ENCODE results near the gene LMO7. TPM values are rescaled to one million over a fixed set of nuclear protein-coding genes. Genes with fewer than 3 reads are reported as not detected.
"Not testable (repeated sequence)": the region's sequence is repeated elsewhere in the genome, so short reads cannot be mapped to it uniquely, and the experiment has no call there.

Gene LMO7
- total and polyA plus RNA-seq, 3 donors from 2014 or later = 39.1 to 132 (median 111) TPM

DNA sequence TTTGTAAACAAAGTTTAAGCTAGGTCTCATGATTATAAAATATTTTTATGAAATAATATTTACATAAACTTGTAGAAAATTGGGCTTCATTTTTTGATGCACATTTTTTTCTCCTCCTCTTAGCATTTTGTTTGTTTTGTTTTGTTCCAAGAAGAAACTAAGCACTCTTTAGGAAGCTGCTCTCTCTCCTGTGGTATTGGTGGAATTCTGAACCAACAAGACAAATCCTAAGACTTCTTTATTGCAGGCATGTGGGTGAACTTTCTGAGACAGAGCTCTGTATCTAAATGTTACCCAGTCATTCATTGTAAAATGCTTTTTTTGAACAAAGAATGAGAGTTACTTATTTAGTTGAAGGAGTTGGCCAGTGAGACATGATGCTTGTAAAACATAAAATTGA, 39.3 kb downstream of the LMO7 start:
- intact Hi-C loops (cut with DNase I; ENCODE audit: low total_unique reads) = no loop called here
- H3K9me3 ChIP-seq = no peaks in the 10 kb centered on the region
- no peaks in the 10 kb centered on the region for H3K36me3 ChIP-seq (ENCODE audit: low read depth, missing control alignments)
- H3K4me3 ChIP-seq = no peak overlapping the region
- no peak overlapping the region for H3K27ac ChIP-seq
- no peaks in the 10 kb centered on the region for H3K27me3 ChIP-seq
- no peak for DNase-seq
- no peaks in the 10 kb centered on the region for H3K4me1 ChIP-seq
- no peak for TF ChIP-seq POLR2A (IDR thresholded peaks at IDR 0.05)
- TF ChIP-seq, protein P1, sequence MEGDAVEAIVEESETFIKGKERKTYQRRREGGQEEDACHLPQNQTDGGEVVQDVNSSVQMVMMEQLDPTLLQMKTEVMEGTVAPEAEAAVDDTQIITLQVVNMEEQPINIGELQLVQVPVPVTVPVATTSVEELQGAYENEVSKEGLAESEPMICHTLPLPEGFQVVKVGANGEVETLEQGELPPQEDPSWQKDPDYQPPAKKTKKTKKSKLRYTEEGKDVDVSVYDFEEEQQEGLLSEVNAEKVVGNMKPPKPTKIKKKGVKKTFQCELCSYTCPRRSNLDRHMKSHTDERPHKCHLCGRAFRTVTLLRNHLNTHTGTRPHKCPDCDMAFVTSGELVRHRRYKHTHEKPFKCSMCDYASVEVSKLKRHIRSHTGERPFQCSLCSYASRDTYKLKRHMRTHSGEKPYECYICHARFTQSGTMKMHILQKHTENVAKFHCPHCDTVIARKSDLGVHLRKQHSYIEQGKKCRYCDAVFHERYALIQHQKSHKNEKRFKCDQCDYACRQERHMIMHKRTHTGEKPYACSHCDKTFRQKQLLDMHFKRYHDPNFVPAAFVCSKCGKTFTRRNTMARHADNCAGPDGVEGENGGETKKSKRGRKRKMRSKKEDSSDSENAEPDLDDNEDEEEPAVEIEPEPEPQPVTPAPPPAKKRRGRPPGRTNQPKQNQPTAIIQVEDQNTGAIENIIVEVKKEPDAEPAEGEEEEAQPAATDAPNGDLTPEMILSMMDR (IDR thresholded peaks at IDR 0.05) = no peak

DNA sequence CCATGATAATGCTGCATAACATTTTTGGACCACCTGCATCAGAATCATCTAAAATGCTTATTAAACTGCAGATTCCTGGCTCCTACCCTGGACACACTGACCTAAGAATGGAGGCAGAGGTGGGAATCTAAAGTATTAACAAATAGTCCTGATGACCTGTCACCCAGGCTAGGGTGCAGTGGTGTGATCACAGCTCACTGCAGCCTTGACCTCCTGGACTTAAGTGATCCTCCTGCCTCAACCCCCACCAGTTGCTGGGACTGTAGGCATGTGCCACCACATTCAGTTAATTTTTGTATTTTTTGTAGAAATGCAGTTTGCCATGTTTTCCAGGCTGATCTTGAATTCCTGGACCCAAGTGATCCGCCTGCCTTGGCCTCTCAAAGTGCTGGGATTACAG, 43.3 kb downstream of the LMO7 start:
- no peaks in the 10 kb centered on the region for H3K27me3 ChIP-seq
- H3K4me3 ChIP-seq = no peak overlapping the region
- no peak overlapping the region for H3K27ac ChIP-seq
- H3K4me1 ChIP-seq = no peaks in the 10 kb centered on the region
- TF ChIP-seq, protein P1 (IDR thresholded peaks at IDR 0.05) = no peak
- no peak for TF ChIP-seq POLR2A (IDR thresholded peaks at IDR 0.05)
- WGBS, 2 donors = 100% methylated on average over 1 of the region's 1 CpG
- intact Hi-C loops (cut with DNase I; ENCODE audit: low total_unique reads) = no loop called here
- no peaks in the 10 kb centered on the region for H3K9me3 ChIP-seq
- no peak for DNase-seq
- H3K36me3 ChIP-seq (ENCODE audit: low read depth, missing control alignments) = no peaks in the 10 kb centered on the region

DNA sequence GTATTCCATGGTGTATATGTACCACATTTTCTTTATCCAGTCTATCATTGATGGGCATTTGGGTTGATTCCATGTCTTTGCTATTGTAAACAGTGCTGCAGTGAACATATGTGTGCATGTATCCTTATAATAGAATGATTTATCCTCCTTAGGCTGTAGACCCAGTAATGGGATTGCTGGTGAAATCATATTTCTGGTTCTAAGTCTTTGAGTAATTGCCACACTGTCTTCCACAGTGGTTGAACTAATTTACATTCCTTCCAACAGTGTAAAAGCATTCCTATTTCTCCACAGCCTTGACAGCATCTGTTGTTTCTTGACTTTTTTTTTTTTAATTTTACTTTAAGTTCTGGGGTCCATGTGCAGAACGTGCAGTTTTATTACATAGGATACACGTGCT, 44.1 kb downstream of the LMO7 start:
- H3K36me3 ChIP-seq (ENCODE audit: low read depth, missing control alignments); DNase-seq; H3K9me3 ChIP-seq; H3K27ac ChIP-seq; H3K4me3 ChIP-seq; H3K27me3 ChIP-seq; H3K4me1 ChIP-seq: not testable (repeated sequence)
- intact Hi-C loops (cut with DNase I; ENCODE audit: low total_unique reads) = loop anchor here (10.0 kb wide), 1 partner anchor 1215 kb away; no protein-coding TSS in a partner anchor
- 91 to 100% methylated on average over 2 of the region's 2 CpGs for WGBS, 2 donors

DNA sequence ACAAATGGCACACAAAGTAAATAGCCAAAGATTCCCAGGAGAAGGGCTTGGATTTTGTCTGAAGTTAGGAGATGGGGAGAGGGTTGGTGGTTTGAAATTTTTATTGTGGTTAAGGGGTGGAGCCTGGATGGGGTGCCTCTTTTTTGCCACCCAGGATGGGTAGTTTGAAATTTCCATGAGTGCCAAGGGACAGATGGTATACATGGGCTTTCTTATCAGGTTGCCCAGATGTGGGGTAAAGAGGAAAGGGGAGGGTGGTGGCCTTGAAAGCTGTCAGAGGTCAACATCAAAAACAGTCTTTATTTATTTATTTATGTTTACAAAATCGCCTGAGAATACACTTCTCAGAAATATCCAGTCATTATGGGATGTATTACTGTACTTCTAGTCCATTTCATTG, 46.2 kb downstream of the LMO7 start:
- Histone ChIP-seq H3K36me3 (ENCODE audit: low read depth, missing control alignments) (no peaks in the 10 kb centered on the region), H3K4me3 (no peak overlapping the region), H3K27me3 (no peaks in the 10 kb centered on the region), H3K27ac (no peak overlapping the region), H3K4me1 (no peaks in the 10 kb centered on the region), H3K9me3 (no peaks in the 10 kb centered on the region)
- intact Hi-C loops (cut with DNase I; ENCODE audit: low total_unique reads) = loop anchor here (10.0 kb wide), 1 partner anchor 1212 kb away; no protein-coding TSS in a partner anchor
- no peak for TF ChIP-seq POLR2A (IDR thresholded peaks at IDR 0.05)
- TF ChIP-seq, protein P1 (IDR thresholded peaks at IDR 0.05) = no peak
- WGBS, 2 donors = 83 to 94% methylated on average over 1 of the region's 1 CpG
- DNase-seq = no peak

DNA sequence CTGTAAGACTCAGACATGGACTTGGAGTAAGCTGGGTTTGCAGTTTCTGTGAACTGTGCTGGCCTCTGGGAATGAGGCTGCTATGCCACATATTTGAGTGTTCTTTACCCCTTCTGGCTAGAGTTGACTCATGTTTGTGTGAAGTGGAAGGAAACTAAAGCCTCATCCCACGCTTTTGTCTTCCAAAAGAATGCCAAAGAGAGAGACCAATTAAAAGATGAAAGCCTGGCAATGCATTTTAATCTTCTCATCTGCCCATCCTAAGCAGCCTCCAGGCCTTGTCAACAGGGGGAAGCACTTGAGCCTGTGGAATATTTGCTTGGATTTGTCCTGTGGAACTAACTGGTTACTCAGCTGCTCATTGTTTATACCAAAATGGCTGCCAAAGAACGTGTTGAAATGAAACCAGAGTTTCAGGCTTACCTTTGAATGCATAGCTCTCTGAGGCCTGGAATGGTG, 49.1 kb downstream of the LMO7 start:
- Histone ChIP-seq H3K9me3 (no peaks in the 10 kb centered on the region), H3K36me3 (ENCODE audit: low read depth, missing control alignments) (no peaks in the 10 kb centered on the region), H3K27ac (no peak overlapping the region), H3K4me1 (no peaks in the 10 kb centered on the region), H3K4me3 (no peak overlapping the region), H3K27me3 (no peaks in the 10 kb centered on the region)
- no peak for DNase-seq
- WGBS, 2 donors = 62 to 68% methylated on average over 2 of the region's 2 CpGs
- intact Hi-C loops (cut with DNase I; ENCODE audit: low total_unique reads) = loop anchor here (10.0 kb wide), 1 partner anchor 1210 kb away; no protein-coding TSS in a partner anchor
- TF ChIP-seq, protein P1 (IDR thresholded peaks at IDR 0.05) = no peak
- no peak for TF ChIP-seq POLR2A (IDR thresholded peaks at IDR 0.05)

Measured in testis (tissue), 3 donors.